Sigmoid colon (tissue), 7 donors: ENCODE measurements around the gene ERFL. TPM values are rescaled to one million over a fixed set of nuclear protein-coding genes. Genes with fewer than 3 reads are reported as not detected.
A peak's percentile ranks its signal among the peaks of the same experiment; 100 is the strongest.

Experiments
- DNase-seq: peaks from one replicate; pipeline ENCODE4 v3.0.0-alpha.2; 2019
- H3K27ac ChIP-seq, 4 donors: fragments of 200-600 bp; sonication (generic); one replicate each; pipeline ENCODE4 v1.5.1; 2016 to 2019; ENCODE audit warnings: mild to moderate bottlenecking in 1 of 4
- H3K27me3 ChIP-seq, 3 donors: fragments of 200-600 bp; sonication (generic); one replicate each; pipeline ENCODE4 v1.5.1; 2019; ENCODE audit warnings: mild to moderate bottlenecking in 1 of 3
- H3K36me3 ChIP-seq, 4 donors: fragments of 200-600 bp; sonication (generic); one replicate each; pipeline ENCODE4 v1.5.1; 2016 to 2019
- H3K4me1 ChIP-seq, 4 donors: fragments of 200-600 bp; sonication (generic); one replicate each; pipeline ENCODE4 v1.5.1; 2017 to 2019
- H3K4me3 ChIP-seq, 4 donors: fragments of 200-600 bp; sonication (generic); one replicate each; pipeline ENCODE4 v1.5.1; 2017 to 2019; ENCODE audit warnings: mild to moderate bottlenecking in 2 of 4, moderate library complexity in 1 of 4
- H3K9me3 ChIP-seq, 4 donors: fragments of 200-600 bp in 3 of 4; sonication (generic) in 3 of 4; one replicate each; pipeline versions ENCODE4 v1.5.1 to v1.6.1; 2013 to 2019
- CTCF ChIP-seq, 4 experiments: fragments of 450-650 bp in 3 of 4; fragments of 200-600 bp in 1 of 4; IDR thresholded peaks; one replicate each; pipeline ENCODE4 v1.5.1; 2016 to 2019; ENCODE audit warnings: antibody characterized with exemption in 4 of 4, mild to moderate bottlenecking in 3 of 4, moderate library complexity in 2 of 4
- EP300 ChIP-seq, 4 donors: sonication (generic); formaldehyde crosslinking; IDR thresholded peaks; one replicate each; pipeline ENCODE4 v1.6.1; 2017; ENCODE audit warnings: antibody characterized with exemption in 4 of 4
- POLR2A ChIP-seq, 2 donors: fragments of 450-650 bp; IDR thresholded peaks; one replicate each; pipeline ENCODE4 v1.6.1; 2016; ENCODE audit warnings: antibody characterized with exemption in 2 of 2, mild to moderate bottlenecking in 2 of 2, moderate library complexity in 2 of 2
- POLR2AphosphoS5 ChIP-seq, 4 donors: sonication (generic); formaldehyde crosslinking; IDR thresholded peaks; one replicate each; pipeline ENCODE4 v1.6.1; 2017; ENCODE audit warnings: antibody characterized with exemption in 4 of 4
- WGBS, 2 donors: extraction: QIAGEN DNeasy Blood & Tissue Kit; methylation state at CpG; one replicate each; pipeline ENCODE4 v1.1.7; 2013; 5-methylcytosine and 5-hydroxymethylcytosine counted together
- intact Hi-C: fragments of 100-400 bp; cut with DNase I; formaldehyde crosslinking; loops from one replicate; pipeline ENCODE4 v1.15.1; 2023
- polyA plus RNA-seq, 3 donors: library from polyadenylated mRNA; stranded (reverse); fragments of 200-250 nt; gene quantifications; one replicate each; pipeline ENCODE4 v1.2.3, GENCODE V29; 2013
- total RNA-seq, 4 donors: library from RNA; depleted of rRNA; stranded (reverse); fragments of >200 nt; gene quantifications; one replicate each; pipeline ENCODE4 v1.1.0, GENCODE V29; 2016
- donor health status: healthy with polysubstance abuse.
- donor health status: Bipolar disorder and iron deficiency.
- donor health status: healthy.

The ERFL gene
- total and polyA plus RNA-seq, 7 donors: 1.3 TPM; not detected in 6

- Histone ChIP-seq H3K36me3 (peaks cover 0 to 32% (median 16%) of the 10 kb centered on the region in 4 donors), H3K9me3 (no peaks in the 10 kb centered on the region)
- no peak for TF ChIP-seq EP300 (IDR thresholded peaks at IDR 0.05)
- TF ChIP-seq POLR2AphosphoS5 (IDR thresholded peaks at IDR 0.05): no peak
- TF ChIP-seq POLR2A (IDR thresholded peaks at IDR 0.05): no peak
- no peak for TF ChIP-seq CTCF (IDR thresholded peaks at IDR 0.05)
Observed at GRCh38 chr19:41888926-41889325, 39.3 kb downstream of the ERFL start.

GRCh38 chr19:41887711-41888382, 40.4 kb downstream of the ERFL start:
- 14 to 22% methylated on average over 17 of the region's 17 CpGs for WGBS, 2 donors
- no peak overlapping the region for H3K27ac ChIP-seq
- no peaks in the 10 kb centered on the region for H3K9me3 ChIP-seq
- intact Hi-C loops: no loop called here
- no peak for TF ChIP-seq POLR2A (IDR thresholded peaks at IDR 0.05)
- no peak for TF ChIP-seq POLR2AphosphoS5 (IDR thresholded peaks at IDR 0.05)
- no peak for TF ChIP-seq EP300 (IDR thresholded peaks at IDR 0.05)
- no peak for TF ChIP-seq CTCF (IDR thresholded peaks at IDR 0.05)
- peaks cover 0 to 38% (median 14%) of the 10 kb centered on the region in 4 donors for H3K4me1 ChIP-seq
- H3K27me3 ChIP-seq: no peaks in the 10 kb centered on the region
- no peak overlapping the region for H3K4me3 ChIP-seq
- H3K36me3 ChIP-seq: peaks cover 0 to 31% (median 14%) of the 10 kb centered on the region in 4 donors
- DNase-seq: no peak

More at GRCh38 chr19:41888926-41889325, 39.3 kb downstream of the ERFL start:
- DNase-seq: no peak
- intact Hi-C loops: no loop called here
- H3K4me3 ChIP-seq: no peak overlapping the region
- no peaks in the 10 kb centered on the region for H3K27me3 ChIP-seq
- 85 to 92% methylated on average over 12 of the region's 12 CpGs for WGBS, 2 donors
- H3K27ac ChIP-seq: no peak overlapping the region
- peaks cover 0 to 31% (median 11%) of the 10 kb centered on the region in 4 donors for H3K4me1 ChIP-seq

GRCh38 chr19:41886761-41887710, 41.2 kb downstream of the ERFL start:
- intact Hi-C loops: no loop called here
- H3K27ac ChIP-seq: no peak overlapping the region
- peaks cover 0 to 38% (median 17%) of the 10 kb centered on the region in 4 donors for H3K4me1 ChIP-seq
- TF ChIP-seq POLR2A (IDR thresholded peaks at IDR 0.05) (no peak), POLR2AphosphoS5 (IDR thresholded peaks at IDR 0.05) (no peak), CTCF (IDR thresholded peaks at IDR 0.05) (no peak), EP300 (IDR thresholded peaks at IDR 0.05) (no peak)
- no peak overlapping the region for H3K4me3 ChIP-seq
- no peaks in the 10 kb centered on the region for H3K27me3 ChIP-seq
- no peak for DNase-seq
- WGBS, 2 donors: 30 to 41% methylated on average over 13 of the region's 13 CpGs
- H3K9me3 ChIP-seq: no peaks in the 10 kb centered on the region
- peaks cover 0 to 24% (median 6%) of the 10 kb centered on the region in 4 donors for H3K36me3 ChIP-seq

- peak; percentile 97 for DNase-seq
- TF ChIP-seq POLR2AphosphoS5 (IDR thresholded peaks at IDR 0.05): peak; percentile 66 to 84 (median 81)
- TF ChIP-seq POLR2A (IDR thresholded peaks at IDR 0.05): peak; percentile 29 to 67
- no peak for TF ChIP-seq CTCF (IDR thresholded peaks at IDR 0.05)
- no peak for TF ChIP-seq EP300 (IDR thresholded peaks at IDR 0.05)
- Histone ChIP-seq H3K9me3 (no peaks in the 10 kb centered on the region), H3K4me1 (peaks cover 0 to 38% (median 17%) of the 10 kb centered on the region in 4 donors), H3K36me3 (peaks cover 0 to 5% (median 2%) of the 10 kb centered on the region in 4 donors), H3K27ac (peak overlapping the region; percentile 72 to 86 (median 84)), H3K4me3 (peak overlapping the region; percentile 81 to 97 (median 90)), H3K27me3 (no peaks in the 10 kb centered on the region)
- WGBS, 2 donors: 1% methylated on average over 66 of the region's 66 CpGs
- intact Hi-C loops: no loop called here
Observed at GRCh38 chr19:41883821-41884733, 44.2 kb downstream of the ERFL start.
